GM21528 (cell line): ENCODE data around the gene PEAR1.

Experiments
- ATAC-seq: cut with Tn5 transposase; IDR thresholded peaks from one replicate; pipeline ENCODE4 v1.9.1; 2021; ENCODE audit warnings: mild to moderate bottlenecking, moderate library complexity; ENCODE audit not compliant: unreplicated experiment, low FRiP score

The PEAR1 gene

GRCh38 chr1:156897078-156897825, 3.7 kb downstream of the PEAR1 start:
- ATAC-seq = no peak

GRCh38 chr1:156898161-156898566, 4.6 kb downstream of the PEAR1 start:
- ATAC-seq = no peak

DNA sequence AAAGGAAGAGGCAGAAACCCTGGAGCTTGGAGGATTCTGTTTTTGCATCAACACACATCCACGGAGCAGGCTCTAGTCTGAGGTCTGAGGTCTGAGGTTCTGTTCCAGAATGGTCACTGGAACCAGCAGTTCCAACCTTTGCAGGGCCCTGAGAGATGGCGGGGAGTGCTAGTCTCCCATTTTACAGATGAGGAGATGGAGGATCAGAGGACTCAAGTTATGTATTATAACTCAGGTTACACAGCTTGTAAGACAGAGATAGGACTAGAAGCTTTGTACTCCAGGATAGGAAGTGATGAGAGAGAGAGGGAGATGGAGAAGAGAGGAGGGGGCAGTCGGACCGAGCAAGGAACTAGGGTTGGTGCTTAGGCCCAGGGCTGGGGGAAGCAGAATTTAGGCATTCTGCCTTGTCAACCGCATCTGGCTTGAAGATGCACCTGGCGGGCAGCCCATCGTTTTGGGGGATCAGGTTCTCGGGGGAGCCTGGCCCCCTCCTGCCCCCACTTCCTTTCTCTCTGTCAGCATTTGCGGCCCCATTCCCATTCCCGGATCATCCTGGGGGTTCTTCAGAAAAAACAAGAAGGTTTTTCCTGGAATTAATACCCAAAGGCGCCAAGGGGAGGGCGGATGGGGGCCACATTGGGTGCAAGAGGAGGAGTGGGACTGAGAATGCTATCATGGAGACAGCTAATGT, 5.6 kb downstream of the PEAR1 start:
- no peak for ATAC-seq

DNA sequence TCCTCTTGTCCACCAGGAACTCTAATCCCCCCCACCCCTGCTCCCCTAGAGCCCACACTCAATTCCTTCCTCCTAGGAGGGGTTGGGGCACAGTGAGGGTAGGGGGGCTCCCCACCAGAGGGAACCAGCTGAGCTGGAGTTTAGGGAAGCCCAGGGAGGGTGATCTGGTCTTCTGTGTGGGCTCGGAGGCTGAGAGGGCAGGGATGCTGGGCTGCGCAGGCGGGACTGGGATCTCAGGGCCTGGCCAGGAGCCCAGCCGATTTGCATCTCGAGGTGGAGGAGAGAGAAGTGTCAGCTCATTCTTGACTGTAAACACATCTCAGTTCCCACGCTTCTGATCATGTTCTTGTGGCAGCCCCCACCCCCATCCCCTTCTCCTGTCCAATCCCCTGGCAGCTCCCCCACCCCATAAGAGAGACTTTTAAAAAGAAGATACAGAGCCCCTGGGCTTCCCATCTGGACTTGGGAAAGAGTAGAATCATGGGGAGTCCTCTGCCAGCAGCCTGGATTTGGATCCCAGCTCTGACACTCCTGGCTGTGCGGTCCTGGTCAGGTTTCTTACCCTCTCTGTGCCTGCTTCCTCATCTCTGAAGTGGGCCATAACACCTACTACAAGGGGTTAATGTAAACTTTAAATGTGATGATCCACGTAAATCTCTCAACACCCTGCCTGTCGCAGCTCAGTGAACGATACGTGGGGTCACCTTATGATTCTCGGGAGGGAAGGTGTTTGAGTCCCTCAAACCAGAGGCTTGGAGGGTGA, 6.6 kb downstream of the PEAR1 start:
- no peak for ATAC-seq

DNA sequence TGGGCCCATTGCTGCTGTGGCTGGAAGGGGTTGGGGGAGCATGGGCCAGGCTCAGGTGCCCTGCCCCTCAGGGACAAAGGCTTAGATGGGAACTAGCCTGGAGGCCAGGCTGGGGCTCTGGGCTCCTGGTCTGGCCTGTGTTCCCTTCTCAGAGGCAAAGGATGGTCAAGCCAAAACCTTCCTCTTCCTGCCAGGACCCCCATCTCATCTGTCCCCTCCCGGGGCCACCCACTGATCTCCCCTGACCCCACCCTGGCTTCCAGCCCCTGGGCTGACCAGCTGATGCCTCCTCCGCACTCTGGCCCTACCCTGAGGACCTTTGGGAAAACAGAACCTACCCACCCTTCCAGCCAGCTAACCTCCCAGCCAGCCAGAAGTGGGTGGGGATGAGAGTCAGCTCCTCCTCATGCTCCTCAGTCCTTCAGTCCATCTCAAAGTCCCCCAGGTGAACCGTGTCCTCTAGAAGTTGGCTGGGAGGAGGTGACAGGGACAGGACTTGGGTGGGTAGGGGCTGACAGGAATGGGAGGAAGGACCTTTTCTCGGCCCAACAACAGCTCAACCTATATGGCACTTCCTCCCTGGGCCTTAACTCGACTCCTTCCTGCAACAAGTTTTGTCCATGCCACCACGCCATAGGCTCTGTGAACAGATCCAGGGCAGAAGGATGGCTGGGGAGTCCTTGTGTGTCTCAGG, 7.5 kb downstream of the PEAR1 start:
- ATAC-seq = no peak

DNA sequence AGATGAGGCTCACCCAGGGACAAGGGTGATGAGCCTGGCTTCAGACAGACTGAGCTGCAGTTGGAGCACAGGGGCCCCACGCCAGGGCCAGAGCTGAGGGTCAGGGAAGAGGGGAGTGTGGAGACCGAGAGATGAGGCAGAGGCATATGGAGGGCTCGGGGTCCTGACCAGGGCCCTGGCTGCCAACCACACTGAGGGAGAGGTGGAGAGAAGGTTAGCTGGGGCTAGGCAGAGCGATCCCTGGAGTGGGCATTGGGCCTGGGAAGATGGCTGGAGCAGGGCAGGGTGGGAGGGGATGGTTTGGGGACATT, 8.0 kb downstream of the PEAR1 start:
- no peak for ATAC-seq

- ATAC-seq = no peak
Measured at GRCh38 chr1:156901966-156902915, 8.7 kb downstream of the PEAR1 start.

DNA sequence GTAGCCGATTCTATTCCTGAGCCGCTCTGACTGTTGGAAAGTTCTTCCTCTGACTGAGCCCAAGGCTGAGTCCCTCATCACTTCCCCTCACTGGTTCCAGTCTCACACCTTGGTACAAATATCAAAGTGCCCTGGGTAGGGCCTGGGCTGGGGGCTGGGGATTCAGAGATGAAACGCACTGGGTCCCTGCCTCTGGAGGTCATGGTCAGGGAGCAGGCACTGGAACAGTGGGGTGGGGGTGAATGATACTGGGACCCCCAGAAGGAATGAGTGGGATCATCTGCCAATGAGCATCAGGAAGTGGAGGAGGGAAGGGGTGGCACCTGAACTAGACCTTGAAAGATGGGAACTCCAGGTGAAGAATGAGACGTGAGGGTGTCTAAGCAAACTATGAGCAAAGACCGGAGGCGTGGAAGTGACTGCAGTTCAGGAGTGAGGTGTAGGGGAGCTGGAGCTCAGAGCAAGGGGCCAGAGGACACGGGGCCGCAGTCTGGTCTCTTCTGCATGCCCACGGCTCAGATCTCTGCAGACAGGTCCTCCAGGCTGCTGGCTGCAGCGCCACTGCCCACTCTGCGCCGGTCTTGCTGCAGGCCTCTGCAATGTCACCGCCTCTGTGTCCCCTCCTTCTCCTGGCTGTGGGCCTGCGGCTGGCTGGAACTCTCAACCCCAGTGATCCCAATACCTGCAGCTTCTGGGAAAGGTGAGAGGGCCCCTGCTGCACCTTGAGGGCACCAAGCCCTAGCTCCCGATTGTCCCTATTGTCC, 10.0 kb downstream of the PEAR1 start:
- ATAC-seq = no peak

DNA sequence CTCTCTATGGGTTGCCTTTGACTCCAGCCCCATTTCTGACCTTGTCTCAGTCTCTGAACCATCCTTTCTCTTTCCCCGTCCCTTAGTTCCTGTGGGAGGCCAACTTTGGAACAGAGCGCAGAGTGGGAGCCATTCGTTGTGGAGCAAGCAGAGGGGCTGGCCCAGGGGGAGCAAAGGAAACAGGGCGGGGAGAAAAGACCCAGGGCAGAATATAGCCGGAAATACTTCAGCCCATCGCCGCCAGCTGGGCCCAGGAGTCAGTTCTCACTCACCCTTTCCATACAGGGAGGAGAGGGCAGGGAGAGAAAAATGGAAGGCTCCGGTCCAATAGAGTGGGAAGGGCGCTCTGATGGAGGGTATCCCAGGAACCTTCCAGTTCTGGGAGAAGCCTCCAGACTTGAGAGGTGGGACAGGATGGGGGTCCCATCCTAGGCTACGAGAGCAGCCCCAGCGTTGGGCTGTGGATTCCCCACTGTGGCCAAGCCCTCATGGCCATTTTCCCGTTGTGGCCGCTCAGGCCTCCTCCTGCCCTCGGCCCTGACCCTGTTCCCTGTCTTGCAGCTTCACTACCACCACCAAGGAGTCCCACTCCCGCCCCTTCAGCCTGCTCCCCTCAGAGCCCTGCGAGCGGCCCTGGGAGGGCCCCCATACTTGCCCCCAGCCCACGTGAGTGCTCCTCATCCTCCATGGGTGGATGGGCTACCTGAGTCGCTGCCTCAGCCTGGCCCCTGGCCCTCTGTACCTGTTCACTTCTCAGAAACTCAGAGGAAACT, 10.9 kb downstream of the PEAR1 start:
- no peak for ATAC-seq

DNA sequence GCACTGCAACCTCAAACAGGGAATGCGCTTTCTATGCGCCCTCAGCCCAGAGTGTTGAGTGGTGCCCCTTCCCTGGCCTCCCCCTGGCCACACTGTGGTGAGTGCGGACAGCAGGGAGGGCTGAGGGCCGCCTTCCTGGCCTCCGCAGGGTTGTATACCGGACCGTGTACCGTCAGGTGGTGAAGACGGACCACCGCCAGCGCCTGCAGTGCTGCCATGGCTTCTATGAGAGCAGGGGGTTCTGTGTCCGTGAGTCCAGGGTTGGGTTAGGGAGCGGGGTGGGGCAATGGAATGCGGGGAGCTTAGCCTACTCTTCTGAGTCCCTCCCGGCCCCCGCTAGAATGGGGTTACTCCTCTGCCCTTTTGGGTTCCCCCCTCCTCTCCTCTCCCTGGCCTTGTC, 11.7 kb downstream of the PEAR1 start:
- ATAC-seq = no peak

DNA sequence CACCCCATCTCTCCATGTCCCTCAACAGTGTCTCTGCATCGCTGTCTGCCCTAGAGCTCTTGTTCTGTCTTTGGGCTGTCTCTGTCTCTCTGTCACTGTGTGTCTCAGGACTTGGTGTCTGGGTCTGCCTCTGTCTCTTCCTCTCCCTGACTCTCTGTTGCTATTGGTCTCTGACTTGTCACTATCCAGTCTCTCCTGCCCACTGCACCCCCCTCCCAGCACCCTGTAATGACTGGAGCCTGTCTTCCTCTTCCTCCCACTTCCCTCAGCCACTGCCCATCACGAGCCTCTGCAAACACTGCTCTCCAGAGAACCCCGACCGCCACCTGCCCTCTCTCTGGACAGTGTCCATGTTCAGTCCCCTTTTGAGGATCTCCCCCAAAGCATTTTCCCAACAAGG, 12.1 kb downstream of the PEAR1 start:
- ATAC-seq = no peak

GRCh38 chr1:156906206-156906906, 12.8 kb downstream of the PEAR1 start:
- ATAC-seq = no peak

GRCh38 chr1:156908541-156908940, 15.0 kb downstream of the PEAR1 start:
- no peak for ATAC-seq

GRCh38 chr1:156908955-156909354, 15.4 kb downstream of the PEAR1 start:
- no peak for ATAC-seq

DNA sequence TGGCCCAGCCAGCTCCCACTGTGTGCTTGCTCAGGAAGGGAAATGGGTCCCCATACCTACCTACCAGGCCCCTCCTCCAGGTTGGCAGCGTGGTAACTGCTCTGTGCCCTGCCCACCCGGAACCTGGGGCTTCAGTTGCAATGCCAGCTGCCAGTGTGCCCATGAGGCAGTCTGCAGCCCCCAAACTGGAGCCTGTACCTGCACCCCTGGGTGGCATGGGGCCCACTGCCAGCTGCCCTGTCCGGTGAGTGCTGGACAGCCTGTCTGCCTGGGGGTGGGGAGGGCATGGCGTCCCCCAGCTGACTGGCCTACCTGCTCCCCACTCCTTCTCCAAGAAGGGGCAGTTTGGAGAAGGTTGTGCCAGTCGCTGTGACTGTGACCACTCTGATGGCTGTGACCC, 16.2 kb downstream of the PEAR1 start:
- ATAC-seq = no peak

DNA sequence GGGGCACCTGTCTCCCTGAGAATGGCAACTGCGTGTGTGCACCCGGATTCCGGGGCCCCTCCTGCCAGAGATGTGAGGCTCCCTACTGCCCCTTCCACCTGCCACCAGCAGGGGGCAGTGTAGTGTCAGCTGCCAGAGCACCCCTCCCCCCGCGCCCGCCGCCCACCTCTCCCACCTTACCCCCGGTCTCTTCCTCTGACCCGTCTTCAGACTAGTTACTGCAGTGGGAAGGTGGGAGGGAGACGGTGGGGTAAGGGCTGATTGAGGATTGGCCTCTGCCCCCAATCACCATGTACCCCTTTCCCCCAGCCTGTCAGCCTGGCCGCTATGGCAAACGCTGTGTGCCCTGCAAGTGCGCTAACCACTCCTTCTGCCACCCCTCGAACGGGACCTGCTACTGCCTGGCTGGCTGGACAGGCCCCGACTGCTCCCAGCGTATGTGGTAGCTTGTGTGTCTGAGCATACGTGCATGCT, 16.8 kb downstream of the PEAR1 start:
- ATAC-seq = no peak

DNA sequence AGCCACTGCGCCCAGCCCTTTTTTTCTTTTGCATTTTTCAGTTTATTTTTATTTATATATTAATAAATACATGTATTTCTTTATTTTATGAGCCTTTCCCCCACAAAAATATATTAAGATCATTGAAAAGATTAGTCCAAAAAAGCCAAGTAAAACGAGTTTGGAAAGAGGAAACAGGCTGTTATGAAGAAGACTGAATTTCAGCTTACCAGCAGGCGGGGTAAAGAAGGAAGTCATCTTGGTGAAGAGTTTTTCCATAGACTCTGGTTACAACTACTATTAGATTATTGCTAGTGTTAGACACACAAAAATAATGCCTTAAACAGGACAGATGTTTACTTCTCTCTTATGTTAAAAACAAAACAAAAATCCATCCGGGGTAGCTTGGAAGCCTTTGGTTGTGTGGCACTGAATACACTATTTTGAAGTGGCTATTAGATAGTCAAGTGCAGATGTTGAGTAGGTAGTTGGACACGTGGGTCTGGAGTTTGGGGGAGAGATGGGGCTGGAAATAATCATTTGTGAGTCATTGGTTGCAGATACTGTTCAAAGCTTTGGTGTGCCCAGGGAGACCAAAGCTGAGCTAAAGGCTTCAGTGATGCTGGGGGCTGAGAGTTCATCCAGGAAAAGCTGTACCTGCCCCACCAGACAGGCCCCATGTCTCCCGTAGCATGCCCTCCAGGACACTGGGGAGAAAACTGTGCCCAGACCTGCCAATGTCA, 18.2 kb downstream of the PEAR1 start:
- ATAC-seq = no peak
